Hematopoietic multipotent progenitor cell treated with erythropoietin and hydrocortisone succinate and interleukin-3 and kit ligand, for 6 days (in vitro differentiated cells): ENCODE measurements around the gene SDR9C7.
"Not testable (repeated sequence)": the region's sequence is repeated elsewhere in the genome, so short reads cannot be mapped to it uniquely, and the experiment has no call there.

Source experiments
- DNase-seq: peaks from one replicate; pipeline ENCODE4 v3.0.0-alpha.2; 2015

Gene SDR9C7

GRCh38 chr12:56914256-56914655 is 20.0 kb downstream of the SDR9C7 start:
- DNase-seq: no peak

GRCh38 chr12:56909403-56909802 is 24.8 kb downstream of the SDR9C7 start:
- not testable (repeated sequence) for DNase-seq

DNA sequence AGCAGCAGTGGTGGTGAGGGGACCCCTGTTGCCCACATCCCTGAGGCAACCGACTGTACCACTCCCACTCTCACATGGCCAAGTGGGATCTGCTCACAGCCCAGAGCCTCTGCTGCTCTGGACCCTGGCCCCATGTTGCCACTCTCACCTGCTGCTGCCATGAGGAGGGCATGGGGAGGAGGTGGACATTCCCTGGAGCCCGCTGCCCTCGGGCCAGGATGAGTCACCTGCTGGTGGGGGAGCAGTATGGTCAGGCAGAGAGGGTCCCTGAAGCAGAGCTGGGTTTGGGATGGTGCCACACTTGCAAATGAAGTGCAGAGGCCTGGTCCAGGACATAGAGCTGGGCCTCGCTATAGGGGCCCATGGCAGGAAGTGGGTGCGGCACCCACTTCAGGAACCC is 26.1 kb downstream of the SDR9C7 start:
- no peak for DNase-seq

DNA sequence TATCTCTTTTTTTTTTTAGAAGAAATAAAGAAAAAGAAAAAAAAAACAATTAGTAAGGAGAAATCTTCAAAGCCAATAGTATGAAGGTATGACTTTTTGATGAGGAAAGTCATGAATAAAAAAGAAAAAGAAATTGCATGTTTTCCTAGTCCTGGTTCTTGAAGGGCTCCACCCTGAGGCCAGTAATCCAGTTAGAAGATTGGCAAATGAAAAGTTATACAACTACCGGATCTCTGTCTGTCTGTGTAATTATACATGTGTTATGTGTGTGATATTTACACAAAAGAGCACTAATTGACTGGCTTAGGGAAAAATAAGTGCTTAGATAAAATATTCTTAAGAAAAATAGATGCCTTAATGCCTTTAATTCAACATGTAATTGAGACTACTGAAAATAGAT is 28.4 kb downstream of the SDR9C7 start:
- DNase-seq: no peak

GRCh38 chr12:56903374-56903773 is 30.8 kb downstream of the SDR9C7 start:
- no peak for DNase-seq

DNA sequence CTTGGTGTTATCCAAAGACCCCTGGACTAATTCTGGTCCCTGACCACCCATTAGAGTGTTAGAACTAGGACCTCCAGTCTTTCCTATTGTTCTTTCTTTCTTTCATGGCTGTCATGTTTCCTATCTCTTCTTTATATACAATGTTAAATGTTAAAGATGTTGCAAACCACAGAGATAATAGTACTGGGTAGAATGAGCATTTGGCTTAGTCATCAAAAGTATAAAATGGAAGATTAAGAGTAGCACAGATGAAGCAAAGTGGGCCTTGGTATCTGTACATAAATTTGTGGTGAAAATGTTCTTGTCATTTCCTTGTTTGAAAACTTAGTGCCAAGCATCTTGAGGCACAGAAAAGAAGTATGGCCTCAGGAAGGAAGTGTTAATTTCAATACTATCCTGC is 32.9 kb downstream of the SDR9C7 start:
- DNase-seq: not testable (repeated sequence)

DNA sequence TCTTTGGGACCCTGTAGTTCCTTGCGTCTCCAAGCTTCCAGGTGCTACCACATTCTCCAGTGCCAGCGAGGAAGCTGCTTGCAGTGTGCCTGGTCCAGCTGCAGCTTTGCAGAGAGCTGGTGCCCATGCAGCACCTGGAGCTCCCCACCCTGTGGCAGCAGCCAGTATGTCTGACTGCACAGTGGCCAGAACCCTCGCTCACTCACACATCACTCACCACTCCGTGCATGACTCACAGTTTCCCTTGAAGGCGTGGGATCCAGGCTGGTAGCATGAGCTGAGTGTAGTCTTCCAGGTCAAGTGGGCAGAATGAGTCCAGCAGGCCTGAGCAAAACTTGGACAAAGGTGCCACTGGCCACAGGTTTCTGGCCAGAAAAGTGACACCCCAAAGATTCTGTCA is 33.6 kb downstream of the SDR9C7 start:
- DNase-seq: no peak

DNA sequence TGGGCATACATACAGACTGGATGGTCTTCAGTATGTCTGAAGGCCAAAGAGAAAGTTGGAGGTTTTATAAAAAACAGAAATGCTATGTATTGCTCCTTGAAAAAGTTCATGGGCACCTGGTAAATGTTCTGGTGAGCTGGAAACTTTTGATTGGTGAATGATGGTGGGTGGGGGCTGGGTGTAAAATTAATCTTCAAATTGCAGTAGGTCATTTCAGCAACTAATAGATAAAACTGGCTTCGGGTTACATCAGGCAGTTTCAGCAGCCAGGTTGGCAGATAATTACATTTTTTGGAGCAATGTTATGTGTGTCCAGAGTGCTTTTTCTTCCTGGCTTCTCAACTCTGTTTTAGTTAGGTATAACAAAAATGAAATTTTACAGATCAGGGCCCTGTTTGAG is 35.3 kb downstream of the SDR9C7 start:
- DNase-seq: peak; percentile 73

GRCh38 chr12:56897844-56898361 is 36.3 kb downstream of the SDR9C7 start:
- DNase-seq: no peak

- DNase-seq: no peak
These were observed 38.1 kb downstream of the SDR9C7 start for GRCh38 chr12:56896082-56896481.

DNA sequence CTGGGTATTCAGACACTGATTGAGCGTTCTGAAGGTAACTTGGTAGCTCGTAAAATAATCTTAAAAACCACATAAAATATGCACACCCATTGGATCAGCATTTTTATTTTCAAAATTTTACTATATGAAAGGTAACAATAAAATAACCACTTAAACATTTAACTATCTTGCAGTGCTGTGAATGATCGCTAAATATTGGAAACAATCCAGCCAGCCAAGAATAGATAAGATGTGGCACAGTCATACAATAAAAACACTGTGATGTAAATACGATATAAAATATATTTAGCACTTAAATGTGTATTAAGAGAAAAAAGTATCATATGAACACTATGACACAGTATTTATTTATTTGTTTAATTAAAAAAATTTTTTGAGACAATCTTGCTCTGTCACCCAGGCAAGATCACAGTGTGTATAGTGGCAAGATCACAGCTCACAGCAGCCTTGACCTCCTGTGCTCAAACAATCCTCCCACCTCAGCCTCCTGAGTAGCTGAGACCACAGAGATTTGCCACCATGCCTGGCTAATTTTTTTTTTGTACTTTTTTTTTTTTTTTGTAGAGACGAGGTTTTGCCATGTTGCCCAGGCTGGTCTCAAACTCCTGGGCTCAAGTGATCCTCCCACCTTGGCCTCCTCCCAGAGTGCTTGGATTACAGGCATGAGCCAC is 39.4 kb downstream of the SDR9C7 start:
- DNase-seq: peak; percentile 45

DNA sequence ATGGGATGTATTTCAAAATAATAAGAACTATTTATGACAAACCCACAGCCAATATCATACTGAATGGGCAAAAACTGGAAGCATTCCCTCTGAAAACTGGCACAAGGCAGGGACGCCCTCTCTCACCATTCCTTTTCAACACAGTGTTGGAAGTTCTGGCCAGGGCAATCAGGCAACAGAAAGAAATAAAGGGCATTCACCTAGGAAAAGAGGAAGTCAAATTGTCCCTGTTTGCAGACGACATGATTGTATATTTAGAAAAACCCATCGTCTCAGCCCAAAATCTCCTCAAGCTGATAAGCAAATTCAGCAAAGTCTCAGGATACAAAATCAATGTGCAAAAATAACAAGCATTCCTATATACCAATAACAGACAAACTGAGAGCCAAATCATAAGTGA is 42.3 kb downstream of the SDR9C7 start:
- not testable (repeated sequence) for DNase-seq

GRCh38 chr12:56886319-56886718 is 47.9 kb downstream of the SDR9C7 start:
- no peak for DNase-seq

DNA sequence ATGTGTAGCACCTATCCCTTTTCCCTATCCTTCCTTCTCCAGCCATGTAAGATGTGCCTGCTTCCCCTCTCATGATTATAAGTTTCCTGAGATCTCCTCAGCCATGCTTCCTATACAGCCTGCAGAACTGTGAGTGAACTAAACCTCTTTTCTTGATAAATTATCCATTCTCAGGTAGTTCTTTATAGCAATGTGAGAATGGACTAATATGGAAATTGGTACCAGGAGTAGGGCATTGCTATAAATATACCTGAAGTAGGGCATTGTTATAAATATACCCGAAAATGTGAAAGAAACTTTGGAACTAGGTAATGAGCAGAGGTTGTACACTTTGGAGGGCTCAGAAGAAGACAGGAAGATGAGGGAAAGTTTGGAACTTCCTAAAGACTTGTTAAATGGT is 48.9 kb downstream of the SDR9C7 start:
- DNase-seq: no peak

GRCh38 chr12:56884421-56884820 is 49.8 kb downstream of the SDR9C7 start:
- DNase-seq: no peak

DNA sequence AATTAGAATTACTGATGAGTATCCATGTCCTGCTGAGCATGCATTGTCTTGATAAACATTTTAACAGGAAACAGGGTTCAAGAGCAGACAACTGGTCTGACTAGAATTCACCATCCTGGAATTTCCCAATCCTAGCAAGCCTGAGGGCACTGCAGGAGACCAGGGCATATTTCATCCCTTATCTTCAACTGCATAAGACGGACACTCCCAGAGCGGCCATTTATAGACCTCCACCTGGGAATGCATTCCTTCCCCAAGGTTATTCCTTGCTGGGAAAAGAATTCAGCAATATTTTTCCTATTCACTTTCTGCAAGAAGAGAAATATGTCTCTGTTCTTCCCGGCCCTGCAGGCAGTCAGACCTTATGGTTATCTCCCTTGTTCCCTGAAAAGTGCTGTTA is 51.8 kb downstream of the SDR9C7 start:
- DNase-seq: not testable (repeated sequence)

DNA sequence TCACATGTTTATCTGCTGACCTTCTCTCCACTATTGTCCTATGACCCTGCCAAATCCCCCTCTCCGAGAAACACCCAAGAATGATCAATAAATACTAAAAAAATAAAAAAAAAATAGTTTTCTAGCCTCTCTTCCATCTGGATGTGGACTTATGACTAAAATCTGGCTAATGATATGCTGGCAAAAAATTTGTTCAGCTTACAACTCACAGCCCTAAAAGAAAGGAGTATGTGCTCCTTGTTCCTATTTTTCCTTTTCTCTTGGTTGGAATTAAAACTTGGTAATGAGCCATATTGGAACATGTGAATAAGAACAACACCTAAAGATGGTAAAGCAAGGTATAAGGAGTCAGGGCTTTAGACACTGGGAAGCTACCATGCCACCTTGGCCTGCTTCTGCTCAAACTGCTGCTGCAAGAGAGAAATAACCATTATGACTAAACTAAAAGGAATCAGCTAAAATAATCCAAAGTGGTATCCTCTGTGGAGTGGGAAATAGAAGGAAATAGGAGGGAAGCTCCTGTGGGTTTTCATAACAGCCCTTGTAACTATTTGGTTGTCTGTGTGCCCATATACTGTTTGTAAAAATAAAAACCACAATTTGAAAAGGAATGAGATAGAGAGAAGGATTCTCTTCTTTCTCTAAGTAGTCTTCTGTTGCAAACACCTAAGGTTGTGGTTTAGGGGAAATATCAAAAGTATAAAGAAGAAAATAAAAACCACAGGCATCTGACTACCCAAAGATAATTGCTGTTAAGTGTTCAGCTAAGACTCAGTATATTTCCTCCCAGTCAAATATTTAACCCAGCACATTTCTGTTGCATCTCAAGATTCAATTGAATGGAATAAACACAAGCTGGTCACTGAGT is 53.8 kb downstream of the SDR9C7 start:
- peak; percentile 80 for DNase-seq

- peak; percentile 60 for DNase-seq
These were observed 54.7 kb downstream of the SDR9C7 start for GRCh38 chr12:56879240-56880124.

DNA sequence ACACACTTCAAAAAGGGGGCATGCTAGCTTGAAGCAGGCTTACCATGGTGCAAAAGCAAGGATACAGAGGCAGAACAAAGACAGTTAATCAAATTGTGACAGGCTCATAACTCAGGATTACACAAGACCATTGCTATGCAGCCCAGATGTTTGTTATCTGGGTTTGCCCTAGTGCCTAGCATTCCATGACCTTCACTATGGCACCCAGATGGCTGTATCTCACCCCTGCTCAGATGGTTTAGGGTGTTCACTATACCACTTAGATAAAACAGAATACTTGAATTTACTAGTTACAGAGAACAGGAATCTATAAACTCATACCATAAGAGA is 56.2 kb downstream of the SDR9C7 start:
- DNase-seq: peak; percentile 96

GRCh38 chr12:56877195-56878009 is 56.8 kb downstream of the SDR9C7 start:
- peak; percentile 66 for DNase-seq

DNA sequence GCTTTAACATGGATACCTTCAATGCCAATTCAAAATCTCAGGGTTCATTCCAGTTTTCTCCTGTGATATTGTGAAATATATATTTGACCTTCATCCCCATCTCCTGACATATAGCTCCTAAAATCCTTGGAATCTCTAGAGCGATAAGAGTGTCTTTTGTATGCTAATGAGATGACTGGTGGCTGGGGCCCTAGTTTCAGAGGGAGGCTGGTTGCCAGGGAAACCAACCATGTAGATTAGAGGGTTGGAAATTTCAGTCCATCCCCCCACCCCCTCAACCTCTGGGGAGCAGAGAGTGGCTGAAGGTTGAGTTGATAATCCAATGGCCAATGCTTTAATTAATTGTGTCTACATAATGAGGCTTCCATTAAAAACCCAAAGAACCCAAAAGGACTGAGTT is 59.4 kb downstream of the SDR9C7 start:
- no peak for DNase-seq

DNA sequence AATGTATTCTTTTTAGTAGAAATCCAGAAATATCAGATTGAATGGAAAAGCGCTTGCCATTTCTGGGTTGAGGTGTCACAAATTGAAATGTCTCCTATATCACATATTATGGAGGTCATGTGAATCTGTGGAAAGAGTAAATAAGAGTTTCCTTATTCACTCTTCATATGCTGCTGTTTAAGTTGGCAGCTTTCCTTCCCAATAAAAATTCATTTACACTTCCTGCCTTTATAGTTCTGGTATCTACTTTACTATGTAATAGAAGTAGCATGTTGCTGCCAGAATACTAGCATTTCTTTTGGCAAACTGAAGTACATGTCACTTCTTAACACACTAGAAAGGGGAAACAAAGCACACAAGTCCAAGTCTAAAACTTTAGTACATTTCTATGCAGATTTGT is 60.8 kb downstream of the SDR9C7 start:
- no peak for DNase-seq
